ENCODE measurements around the gene ST3GAL4. TPM values are rescaled to one million over a fixed set of nuclear protein-coding genes. Genes with fewer than 3 reads are reported as not detected.
"Not testable (repeated sequence)": the region's sequence is repeated elsewhere in the genome, so short reads cannot be mapped to it uniquely, and the experiment has no call there.

ST3GAL4 gene, protein sequence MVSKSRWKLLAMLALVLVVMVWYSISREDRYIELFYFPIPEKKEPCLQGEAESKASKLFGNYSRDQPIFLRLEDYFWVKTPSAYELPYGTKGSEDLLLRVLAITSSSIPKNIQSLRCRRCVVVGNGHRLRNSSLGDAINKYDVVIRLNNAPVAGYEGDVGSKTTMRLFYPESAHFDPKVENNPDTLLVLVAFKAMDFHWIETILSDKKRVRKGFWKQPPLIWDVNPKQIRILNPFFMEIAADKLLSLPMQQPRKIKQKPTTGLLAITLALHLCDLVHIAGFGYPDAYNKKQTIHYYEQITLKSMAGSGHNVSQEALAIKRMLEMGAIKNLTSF
- total RNA-seq, result 15.0 TPM

DNA sequence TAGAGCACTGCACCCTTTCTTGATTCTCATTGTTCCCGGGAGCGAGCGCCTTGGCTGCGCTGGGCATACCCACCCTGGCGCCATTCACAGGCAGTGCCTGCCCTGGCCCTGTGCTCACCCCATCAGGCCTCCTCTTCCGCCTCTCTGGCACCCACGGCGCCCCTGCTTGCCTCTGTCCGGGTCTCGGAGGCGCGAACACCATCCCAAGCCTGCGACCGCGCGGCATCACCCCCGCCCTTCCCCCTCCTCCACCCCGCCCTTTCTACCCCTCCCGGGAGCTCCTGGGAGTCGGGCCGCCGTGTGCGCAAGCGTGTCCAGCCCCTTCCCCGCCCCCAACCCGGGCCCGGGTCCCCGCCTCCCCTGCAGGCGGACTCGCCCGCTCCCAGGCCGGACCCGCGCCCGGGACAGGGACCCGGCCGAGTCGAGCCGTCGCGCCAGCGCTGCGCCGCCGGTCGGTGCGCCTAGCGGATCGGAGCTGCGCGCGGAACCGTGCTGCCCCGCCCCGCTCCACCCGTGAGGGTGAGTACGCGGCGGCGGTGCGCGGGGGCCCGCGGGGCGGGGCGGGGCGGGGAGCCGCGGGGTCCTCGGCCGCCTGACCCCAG, at the start of gene ST3GAL4:
Gene ST3GAL4, plus strand, starts transcription at position 363 of the 602 bp plus-strand sequence. CDS start 50,470 bp downstream, outside the sequence.
- peak; percentile 83 for DNase-seq

DNA sequence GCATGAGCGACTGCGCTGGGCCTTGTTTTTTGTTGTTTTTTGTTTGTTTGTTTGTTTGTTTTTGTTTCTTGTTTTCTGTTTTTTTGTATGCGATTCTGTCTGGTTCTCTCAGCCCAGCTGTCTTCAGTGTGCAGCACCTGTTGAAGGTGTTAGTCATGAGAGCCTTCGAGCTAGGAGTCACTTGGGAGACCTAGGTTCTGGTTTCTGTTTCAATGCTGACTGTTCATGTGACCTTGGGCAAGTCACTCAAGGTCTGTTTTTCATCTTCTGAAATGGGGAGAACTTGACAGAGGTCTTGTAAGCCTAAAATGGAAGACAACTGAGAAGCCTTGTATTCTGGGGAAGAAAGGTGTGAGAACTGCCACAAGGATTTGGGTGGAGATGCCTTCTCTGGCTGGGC, 49.8 kb upstream of the ST3GAL4 start:
- no peak for DNase-seq

DNA sequence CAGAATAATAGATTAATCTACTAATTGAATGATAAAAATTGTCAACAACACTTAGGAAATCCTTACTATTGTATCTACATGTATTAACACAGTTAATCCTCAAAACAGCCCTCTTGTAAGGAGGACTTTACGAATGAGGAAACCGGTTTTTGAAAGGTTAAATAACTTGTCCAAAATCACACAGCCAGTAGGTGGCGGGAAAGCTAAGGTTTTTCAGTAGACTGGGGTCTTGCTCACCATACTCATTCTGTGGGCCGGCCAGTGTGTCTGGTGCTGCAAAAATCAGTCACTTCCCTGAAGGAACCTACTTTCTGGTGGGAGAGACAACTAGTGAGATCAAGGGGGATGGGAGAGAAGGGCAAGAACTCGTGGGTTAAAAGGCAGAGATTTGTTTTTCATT, 47.8 kb upstream of the ST3GAL4 start:
- DNase-seq, result no peak

DNA sequence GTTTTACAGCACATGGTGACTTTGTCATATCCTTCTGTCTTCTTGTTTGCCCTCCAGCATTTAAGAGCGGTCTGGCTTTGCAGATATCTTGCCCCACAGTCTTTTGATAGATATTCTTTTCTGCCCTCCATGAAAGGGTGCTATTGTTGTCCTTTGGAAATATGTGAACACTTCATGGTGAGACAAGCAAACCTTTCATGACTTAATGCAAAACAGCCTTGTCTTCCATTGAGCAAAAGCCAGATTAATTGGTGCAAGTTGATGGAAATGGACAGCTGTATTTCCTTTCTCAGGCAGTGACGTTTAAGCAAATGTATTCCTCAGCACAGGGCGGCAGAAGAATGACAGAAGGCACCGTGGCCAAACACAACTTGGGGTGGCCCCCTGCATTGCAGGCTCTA, 47.2 kb upstream of the ST3GAL4 start:
- no peak for DNase-seq

DNA sequence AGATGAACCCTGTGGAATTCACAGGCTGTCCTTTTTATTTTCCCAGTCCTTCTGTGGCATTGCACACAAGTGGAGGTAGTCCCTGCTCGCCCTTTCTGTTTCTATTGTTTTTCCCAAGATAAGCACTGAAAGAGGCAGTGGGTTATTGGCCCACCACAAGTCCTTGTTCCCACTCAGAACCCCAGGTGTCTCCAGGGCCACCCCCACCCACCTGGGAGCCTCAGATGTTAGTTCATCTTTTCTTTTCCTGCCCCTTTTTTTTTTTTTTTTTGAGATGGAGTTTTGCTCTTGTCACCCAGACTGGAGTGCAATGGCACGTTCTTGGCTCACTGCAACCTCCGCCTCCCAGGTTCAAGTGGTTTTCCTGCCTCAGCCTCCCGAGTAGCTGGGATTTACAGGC, 46.7 kb upstream of the ST3GAL4 start:
- not testable (repeated sequence) for DNase-seq

DNA sequence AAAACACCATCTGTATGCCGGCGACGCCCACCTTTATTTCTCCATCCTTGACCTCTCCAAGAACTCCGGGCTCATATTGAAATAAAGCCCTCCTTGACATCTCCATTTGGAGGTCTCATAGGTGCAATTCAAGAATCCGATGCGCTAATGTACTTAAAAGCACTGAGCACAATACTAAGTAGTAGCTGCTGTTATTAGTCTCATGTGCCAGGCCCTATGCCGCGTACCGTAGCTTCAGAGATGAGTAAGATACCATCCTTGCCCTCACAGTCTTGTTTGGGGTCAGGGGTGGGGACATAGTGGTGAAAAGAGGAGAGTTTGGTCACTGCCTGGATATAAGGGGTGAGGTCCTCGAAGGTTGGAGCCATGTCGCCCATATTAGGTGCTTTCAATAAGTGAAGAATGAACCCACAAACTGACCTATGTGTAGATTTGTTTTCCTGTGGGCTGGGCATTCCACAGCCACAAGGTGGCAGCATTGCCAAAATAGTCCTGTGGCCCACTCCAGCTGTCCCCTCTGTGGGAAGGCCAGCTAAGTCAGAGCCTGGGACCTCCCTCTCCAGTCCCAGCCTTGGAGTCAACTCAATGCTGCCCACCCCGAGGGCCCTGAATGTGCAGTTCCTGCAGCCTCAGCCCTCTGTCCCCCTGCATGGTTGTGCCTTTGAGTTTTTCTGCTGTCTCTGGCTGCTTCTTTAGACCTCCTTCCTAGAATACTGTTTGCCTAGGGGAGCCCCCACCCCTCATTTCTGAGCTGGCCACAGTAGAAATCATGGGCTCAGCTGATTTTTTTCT, 45.1 kb upstream of the ST3GAL4 start:
- DNase-seq, result peak; percentile 56

DNA sequence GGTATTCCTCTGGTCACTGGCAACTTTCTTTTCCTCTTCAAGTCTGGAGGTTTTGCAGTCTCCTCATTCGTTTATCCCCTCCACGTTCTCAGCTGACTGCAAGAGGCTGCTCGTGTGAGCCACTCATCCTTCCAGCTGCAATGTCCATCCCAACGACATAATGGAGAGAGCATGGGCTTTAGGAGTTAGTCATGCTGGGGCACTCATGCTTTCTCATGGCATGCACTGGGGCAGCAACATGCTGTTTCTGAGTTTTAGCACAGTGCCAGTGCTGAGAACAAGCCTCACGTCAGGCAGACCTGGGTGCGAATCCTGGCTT, 44.5 kb upstream of the ST3GAL4 start:
- no peak for DNase-seq

DNA sequence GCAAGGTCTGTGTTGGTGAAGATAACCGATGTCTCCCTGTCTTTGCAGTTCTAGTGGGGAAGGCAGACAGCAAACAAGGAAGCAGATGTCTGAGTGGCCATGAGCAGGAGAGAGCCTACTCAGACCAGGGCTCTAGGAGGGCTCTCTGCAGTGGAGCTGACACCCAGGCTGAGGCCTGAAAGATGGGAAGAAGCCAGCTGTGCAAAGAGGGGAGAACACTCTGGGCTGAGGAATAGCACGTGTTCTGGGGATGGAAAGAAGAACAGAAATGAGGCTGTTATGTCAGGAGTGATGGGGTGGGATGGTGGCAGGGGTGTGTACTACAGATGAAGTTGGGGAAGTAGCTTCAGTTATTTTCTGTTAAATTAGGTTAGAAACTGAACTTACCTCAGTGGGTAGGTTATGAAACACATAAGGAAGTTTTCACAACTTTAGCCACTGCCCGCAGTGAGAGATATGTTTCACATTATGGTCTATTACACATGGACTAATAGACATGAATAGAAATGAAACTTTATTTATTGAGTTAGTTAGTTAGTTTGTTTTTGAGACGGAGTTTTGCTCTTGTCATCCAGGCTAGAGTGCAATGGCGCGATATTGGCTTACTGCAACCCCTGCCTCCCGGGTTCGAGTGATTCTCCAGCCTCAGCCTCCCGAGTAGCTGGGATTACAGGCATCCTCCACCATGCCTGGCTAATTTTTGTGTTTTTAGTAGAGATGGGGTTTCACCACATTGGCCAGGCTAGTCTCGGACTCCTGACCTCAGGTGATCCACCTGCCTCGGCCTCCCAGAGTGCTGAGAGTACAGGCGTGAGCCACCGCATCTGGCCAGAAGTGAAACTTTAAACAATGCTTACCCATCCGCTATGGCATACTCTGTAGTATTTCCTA, 43.8 kb upstream of the ST3GAL4 start:
- no peak for DNase-seq

DNA sequence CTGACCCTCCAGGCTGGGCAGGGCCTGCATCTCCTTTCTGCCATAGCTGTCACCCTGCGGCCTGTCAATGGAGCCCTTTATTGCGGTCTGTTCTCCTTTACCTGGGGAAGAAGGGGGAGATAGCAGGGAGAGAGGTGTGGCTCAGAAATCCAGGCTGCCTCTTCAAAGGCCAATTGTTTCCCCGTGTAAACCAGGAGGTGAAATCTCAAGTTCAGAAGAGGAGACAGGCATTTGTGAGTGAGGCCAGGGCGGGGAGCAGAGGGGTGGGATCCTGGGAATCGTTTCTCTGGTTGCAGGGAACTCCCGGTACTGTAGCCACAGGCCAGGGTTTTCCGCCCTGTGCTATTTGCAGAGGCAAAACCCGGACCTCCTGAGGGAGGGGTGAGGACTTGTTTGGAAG, 42.5 kb upstream of the ST3GAL4 start:
- DNase-seq, result no peak

DNA sequence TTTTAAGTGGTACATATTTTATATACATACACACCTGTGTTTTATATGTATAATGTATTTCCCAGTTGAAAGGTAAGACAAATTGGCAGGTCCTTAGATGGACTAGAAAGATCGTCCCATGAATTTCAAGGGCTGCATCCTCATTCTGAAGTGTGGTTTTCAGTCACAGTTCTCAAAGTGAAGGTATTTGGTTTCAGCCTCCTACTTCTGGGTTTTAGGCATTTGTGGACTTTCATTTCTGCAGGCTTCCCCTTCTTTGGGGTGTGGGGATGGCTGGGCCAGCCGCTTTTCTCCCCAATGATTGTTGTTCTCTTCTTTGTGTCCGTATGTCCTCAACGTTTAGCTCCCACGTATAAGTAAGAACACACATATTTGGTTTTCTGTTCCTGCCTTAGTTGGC, 41.7 kb upstream of the ST3GAL4 start:
- no peak for DNase-seq

DNA sequence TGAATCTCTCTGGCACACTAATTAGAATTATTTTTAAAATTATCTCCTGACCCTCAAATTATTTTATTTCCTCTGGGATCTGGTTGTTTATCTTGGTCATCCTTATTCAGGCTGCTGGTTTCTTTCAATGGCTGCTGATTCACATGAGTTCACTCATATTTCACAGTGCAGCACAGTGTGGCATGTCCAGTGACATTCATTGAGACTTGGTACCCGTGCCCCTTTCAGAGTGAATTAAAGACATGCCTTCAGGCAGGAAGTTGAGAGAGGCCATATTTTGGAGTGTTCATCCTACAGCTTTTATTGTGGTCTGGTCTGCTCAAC, 38.1 kb upstream of the ST3GAL4 start:
- DNase-seq, result no peak

DNA sequence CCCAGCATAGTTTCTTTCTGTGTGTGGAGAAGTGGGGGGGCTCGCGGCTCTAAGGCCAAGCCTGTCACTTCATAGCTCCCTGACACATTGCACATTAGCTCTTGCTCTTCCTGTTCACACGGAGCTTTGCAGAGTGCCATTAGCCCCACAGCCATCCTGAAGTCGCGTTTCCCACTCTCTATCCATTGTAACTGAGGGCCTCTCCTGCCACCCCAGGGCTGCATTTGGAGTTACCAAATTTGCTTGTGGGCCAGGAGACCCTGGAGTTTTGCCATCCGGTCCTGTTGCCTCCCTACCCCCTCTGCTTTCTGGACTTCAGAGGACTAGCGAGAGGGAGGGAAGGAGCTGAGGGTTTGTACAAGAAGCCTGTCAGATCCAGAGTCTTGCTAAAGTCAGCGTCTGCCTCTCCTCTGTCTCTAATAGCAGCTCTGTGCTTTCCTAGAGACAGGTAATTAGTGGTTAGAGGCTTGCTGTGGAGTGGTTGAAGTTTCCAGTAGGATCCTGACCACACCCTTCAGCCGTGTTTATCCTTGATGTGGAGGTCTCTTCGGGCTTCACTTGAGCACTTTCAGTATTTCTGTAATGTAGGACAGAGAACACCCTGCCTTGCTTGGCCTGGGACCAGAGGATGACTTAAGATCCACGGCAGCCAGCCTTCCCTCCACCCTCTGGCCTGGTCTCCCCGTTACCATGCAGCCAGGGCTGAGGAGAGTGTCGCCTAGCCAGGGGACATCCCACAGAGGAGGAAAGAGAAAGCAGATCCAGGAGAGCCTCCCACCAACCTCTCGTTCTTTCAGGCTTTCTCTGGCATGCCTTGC, 37.5 kb upstream of the ST3GAL4 start:
- DNase-seq, result peak; percentile 39

DNA sequence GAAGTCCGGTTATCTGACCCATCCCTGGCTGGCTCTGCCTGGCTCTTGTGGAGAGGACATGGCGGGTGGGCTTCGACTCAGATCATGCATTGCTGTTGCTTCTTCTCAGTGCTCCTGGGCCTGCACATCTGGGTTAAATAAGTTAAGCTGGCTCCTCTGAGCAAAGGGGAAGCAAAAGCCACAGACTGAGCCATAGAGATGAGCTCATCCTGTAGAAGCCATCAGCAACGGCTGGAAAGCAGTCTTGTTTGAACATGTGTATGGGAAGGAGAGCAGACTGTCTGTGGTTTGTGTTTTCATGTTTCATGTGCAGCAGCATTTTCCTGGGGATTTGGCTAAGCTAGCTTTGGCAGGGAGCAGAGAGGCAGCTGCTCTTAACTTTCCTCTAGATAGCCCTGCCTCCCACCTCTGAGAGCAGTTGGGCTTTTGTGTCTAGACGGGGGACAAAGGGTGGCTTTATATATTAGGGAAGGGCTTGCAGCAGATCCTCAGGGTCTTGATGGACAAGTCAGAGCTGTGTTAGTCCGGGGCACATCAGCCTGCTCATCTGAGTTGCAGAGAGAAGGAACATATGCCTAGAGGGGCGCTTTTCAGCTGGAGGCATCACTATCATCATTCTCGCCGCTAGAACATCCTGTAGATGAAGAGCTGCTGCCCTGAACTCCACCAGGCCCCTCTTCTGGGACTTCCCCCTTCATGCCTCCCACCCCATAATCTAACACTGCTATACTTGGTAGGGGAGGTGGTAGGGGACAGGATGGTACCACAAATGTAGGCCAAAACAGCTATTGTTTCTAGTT, 36.7 kb upstream of the ST3GAL4 start:
- no peak for DNase-seq

DNA sequence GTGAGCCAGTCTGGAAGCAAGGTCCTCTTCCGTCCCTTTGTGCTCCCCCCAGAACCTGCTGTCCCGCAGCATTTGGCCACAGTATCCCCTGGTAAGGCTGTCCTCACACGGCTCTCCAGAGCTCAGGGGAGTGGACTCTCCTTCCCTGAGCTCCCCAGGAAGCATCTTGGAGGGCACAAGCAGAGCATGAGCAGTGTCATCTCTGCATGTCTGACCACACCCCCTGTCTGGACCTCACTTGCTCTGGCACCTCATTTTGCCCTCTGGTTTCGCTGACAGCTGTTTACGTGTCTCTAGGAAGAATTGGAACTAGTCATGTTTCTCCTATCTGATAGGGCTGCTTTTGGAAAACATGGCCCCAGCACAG, 36.1 kb upstream of the ST3GAL4 start:
- no peak for DNase-seq

DNA sequence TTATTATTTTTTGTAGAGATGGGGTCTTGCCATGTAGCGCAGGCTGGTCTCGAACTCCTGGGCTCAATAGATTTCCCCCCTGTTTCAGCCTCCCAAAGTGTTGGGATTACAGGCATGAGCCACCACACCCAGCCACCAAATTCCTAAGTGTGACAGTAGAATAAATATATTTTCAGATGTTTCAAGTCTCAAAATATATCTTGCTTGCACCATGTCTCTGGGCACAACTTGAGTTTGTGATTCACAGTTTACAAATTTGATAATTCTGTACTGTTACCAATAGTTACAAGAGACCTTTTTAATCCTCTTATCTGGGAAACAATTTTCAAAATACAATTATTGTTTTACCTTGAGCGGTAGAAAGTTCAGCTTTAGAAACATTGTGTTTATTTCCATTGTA, 32.5 kb upstream of the ST3GAL4 start:
- no peak for DNase-seq

DNA sequence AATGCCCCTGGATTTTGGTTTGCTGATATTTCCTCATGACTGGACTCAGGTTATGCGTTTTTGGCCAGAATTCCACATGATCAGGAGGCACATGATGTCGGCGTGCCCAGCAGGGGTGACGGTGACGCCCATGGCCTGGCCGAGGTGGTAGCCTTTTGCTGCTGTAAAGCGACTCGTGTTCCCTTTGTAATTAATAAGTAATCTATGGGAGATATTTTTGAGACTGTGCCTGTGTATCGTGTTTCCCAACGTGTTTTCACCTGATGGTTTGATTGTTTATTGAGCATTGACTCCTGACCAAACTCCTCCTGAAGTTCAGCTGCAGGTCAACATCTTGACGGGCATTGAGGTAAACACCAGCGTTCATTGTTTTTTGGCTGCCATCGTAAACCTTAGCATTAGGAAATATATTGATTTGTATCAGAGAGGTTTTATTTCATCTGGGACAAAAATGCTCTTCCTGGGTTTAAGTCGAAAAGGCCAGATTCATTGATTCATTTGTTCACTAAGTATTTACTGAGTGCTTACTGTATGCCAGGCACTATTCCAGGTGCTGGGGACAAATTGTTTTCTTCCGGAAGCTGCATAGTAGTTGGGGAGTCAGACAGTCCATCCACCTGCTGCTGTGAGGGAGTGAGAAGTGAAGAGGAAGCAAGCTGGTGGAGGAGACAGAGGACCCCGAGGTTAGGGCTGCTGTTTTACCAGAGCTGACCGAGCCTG, 28.0 kb upstream of the ST3GAL4 start:
- no peak for DNase-seq

DNA sequence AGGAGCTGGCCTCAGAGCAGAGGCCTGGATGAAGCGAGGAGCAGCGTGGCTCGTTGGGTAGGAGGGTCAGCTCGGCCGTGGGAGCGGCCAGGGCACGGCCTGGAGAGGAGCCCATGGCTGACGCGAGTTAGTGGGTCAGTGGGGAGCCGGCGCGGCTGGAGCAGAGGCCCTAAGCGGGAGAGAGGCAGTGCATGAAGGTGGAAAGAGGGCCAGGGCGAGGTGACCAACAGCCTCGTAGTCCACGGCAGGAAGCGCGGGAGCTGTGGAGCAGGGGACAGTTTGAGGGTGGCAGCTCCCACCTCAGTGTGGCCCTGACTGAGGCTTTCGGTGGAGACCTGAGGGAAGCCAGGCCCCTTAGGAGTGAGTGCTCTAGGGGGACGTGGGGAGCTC, 27.5 kb upstream of the ST3GAL4 start:
- no peak for DNase-seq

DNA sequence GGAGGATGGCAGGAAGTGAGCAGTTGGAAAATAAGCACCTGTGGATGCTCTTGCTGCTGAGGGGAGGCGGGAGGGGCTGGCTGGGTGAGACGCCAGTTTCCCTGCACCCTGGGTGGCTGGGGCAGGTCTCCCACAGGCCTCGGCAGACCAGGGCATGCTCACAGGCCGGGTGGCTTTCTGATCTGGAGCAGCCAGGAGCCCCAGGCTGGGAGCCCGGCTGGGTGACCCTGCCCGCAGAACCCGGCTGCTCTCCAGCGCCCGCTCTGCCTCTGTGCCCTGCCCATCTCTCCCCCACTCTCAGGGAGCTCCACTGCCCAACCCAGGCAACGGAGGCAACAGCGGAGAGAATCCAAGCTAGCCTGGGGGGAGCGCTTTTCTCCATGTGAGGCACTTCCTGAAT, 27.0 kb upstream of the ST3GAL4 start:
- DNase-seq, result no peak

DNA sequence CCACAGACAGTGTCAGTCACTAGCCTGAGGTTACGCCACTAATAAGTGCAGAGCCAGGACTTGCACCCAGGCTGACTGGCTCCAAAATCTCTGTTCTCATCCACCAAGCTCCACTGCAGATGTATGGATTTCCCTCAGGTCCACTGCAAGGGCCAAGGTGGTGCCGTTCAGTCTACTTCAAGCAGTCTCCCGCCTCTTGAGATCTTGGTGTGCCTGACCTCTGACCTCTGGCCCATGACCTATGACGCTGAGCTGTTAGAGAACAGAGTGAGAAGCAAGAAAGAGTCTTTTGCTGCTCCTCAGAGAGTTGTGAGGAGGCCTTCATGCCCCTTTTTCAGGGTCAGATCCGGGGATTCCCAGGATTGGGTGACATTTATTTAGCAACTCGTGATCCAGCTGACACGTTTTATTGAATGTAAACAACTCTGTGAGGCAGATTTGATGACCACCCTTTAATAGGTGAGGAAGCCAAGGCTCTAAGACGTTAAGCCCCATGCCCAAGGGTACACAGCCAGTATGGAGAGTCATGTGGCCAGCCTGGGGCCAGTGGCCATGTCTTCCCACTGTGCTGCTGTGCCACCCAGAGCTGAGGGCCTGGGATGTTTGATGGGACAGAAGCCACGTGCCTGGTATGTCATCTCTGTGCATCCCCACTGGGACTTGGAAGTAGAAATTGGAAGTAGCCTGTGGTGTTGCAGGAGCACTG, 26.4 kb upstream of the ST3GAL4 start:
- DNase-seq, result no peak
